Heart left ventricle (tissue), 16 donors: ENCODE measurements around the gene CTF1. TPM values are rescaled to one million over a fixed set of nuclear protein-coding genes. Genes with fewer than 3 reads are reported as not detected.
A peak's percentile ranks its signal among the peaks of the same experiment; 100 is the strongest.

Experiments used
- ATAC-seq, 4 donors: fragments of 200-7000 bp; cut with Tn5 transposase; one replicate each; pipeline ENCODE4 v1.9.1; 2020 to 2022; ENCODE audit warnings: moderate library complexity in 4 of 4, mild to moderate bottlenecking in 3 of 4, moderate number of reproducible peaks in 1 of 4
- DNase-seq, 5 donors: peaks; one replicate each; pipeline ENCODE4 v3.0.0-alpha.2; 2020
- H3K27ac ChIP-seq, 12 donors: fragments of 200-600 bp; sonication (generic) in 4 of 12; one replicate each; pipeline versions ENCODE4 v1.5.0 to v1.8.0; 2016 to 2022; ENCODE audit warnings: mild to moderate bottlenecking in 2 of 12
- H3K27me3 ChIP-seq, 9 donors: fragments of 200-600 bp; sonication (generic) in 2 of 9; one replicate each; pipeline versions ENCODE4 v1.5.1 to v1.8.0; 2016 to 2022; ENCODE audit warnings: mild to moderate bottlenecking in 3 of 9
- H3K36me3 ChIP-seq, 9 donors: fragments of 200-600 bp; sonication (generic) in 2 of 9; one replicate each; pipeline versions ENCODE4 v1.5.0 to v1.8.0; 2018 to 2022; ENCODE audit warnings: mild to moderate bottlenecking in 2 of 9
- H3K4me1 ChIP-seq, 12 donors: fragments of 200-600 bp; sonication (generic) in 4 of 12; one replicate each; pipeline versions ENCODE4 v1.5.0 to v1.8.0; 2016 to 2022; ENCODE audit warnings: mild to moderate bottlenecking in 3 of 12
- H3K4me3 ChIP-seq, 12 donors: fragments of 200-600 bp; sonication (generic) in 4 of 12; one replicate each; pipeline versions ENCODE4 v1.5.0 to v1.8.0; 2017 to 2022; ENCODE audit warnings: mild to moderate bottlenecking in 9 of 12, moderate library complexity in 4 of 12
- H3K9me3 ChIP-seq, 12 donors: fragments of 200-600 bp; sonication (generic) in 4 of 12; one replicate each; pipeline versions ENCODE4 v1.5.0 to v1.8.0; 2016 to 2022; ENCODE audit warnings: mild to moderate bottlenecking in 1 of 12
- CTCF ChIP-seq, 12 donors: fragments of 200-600 bp; sonication (generic) in 4 of 12; IDR thresholded peaks; one replicate each; pipeline versions ENCODE4 v1.5.0 to v1.8.0; 2018 to 2022; ENCODE audit warnings: antibody characterized with exemption in 12 of 12, mild to moderate bottlenecking in 5 of 12
- POLR2A ChIP-seq, 2 donors: fragments of 450-650 bp; IDR thresholded peaks; one replicate each; pipeline ENCODE4 v1.6.1; 2017; ENCODE audit warnings: antibody characterized with exemption in 2 of 2, mild to moderate bottlenecking in 2 of 2, moderate library complexity in 2 of 2
- WGBS, 4 donors: extraction: QIAGEN DNeasy Blood & Tissue Kit in 2 of 4; methylation state at CpG; one replicate each; pipeline versions ENCODE4 v1.1.5 to v1.1.7; 2013 to 2018; 5-methylcytosine and 5-hydroxymethylcytosine counted together
- intact Hi-C, 10 donors: fragments of 100-400 bp; cut with DNase I; formaldehyde crosslinking; loops; one replicate each; pipeline versions ENCODE4 v1.11.1 to v1.14.2; 2022
- polyA plus RNA-seq, 2 donors: library from polyadenylated mRNA; stranded (reverse); fragments of 200-250 nt; gene quantifications; one replicate each; pipeline ENCODE4 v1.2.3, GENCODE V29; 2013
- total RNA-seq, 9 donors: library from RNA; depleted of rRNA in 2 of 9; stranded (reverse); fragments of >200 nt in 2 of 9; fragmentation: NEBNext Ultra II Directional in 3 of 9; extraction: Animal tissue kit (Norgen Biotek cat#: 25700) in 3 of 9; gene quantifications; one replicate each; pipeline versions ENCODE4 v1.1.0 to v1.2.4, GENCODE V29; 2016 to 2023
- donor health status: ischemic (EF 13 %, LVEDD 7.1; RV severe dilation, severe dysfunction).
- donor health status: healthy with polysubstance abuse.
- donor health status: DM: no; HTN: yes; CAD: no.
- donor health status: DM: no; HTN: no; CAD: no.
- donor health status: ischemic (EF 25% LVEDD 6.9; RV normal size, moderate dysfunction).
- donor health status: ischemic (EF 25% LVEDD 5.7; RV mildly dilated, moderate dysfunction).
- donor health status: healthy.
- donor health status: DM: yes; HTN: yes; CAD: no.
- donor health status: ischemic (EF 35%, LVEDD 5.7; RV mildly dilated, moderate dysfunction).
- donor health status: nonischemic (EF 11% LVEDD 7.7; RV severe dilation, severe dysfunction).
- donor health status: DM: yes; HTN: yes; CAD: no.
- donor health status: PGD.
- donor health status: ischemic (EF 29% LVEDD 5.4; RV normal size, mild dysfunction).
- donor health status: nonischemic (EF 23%, LVEDD 6.1; RV moderate dilation, normal function).

The CTF1 gene
- total and polyA plus RNA-seq, 11 donors = 3.7 to 22.2 (median 12.2) TPM

DNA sequence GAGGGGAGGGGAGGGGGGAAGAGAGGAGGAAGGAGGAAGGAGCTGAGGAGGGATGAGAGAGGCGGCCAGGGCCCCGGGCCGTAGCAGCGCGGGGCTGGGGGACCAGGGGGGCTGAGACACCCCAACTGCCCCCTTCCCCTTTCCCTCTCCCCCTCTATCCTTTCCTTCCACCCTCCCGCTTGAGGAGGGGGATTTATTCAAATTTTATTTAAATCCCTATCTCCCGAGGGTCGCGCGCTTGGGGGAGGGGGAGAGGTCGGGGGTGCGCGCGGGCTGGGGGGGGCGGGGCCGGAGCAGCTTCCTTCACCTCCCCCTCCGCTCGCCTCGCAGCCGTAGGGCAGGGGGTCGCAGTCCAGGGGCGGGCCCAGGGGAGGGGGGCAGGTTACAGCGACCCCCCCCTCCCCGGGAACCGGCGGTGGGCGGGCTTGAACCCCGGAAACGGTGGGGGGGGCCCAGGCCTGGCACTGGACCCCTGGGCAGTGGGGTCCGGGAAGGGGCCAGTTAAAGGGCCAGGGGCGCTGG lies 27.2 kb downstream of the CTF1 start, which contains the start of gene FBXL19:
Gene FBXL19 (plus strand): TSS at position 19 of the 522 bp plus-strand sequence. CDS start 2,183 bp downstream, outside the sequence.
- no peak for TF ChIP-seq CTCF (IDR thresholded peaks at IDR 0.05)
- no peak for TF ChIP-seq POLR2A (IDR thresholded peaks at IDR 0.05)
- peak within 1 kb of the TSS; percentile 52 to 80 (median 66) for H3K4me3 ChIP-seq
- DNase-seq (peak in 4 of 5 donors; percentile 54 to 74 (median 59)), ATAC-seq (no peak)
- peak within 1 kb of the TSS; percentile 74 to 98 (median 94) for H3K27ac ChIP-seq
- H3K27me3 ChIP-seq = no peaks in the 10 kb centered on the region
- 0 to 2% (median 1%) methylated on average over 15 to 31 of the region's 31 CpGs for whole genome bisulfite sequencing, 4 donors
- peaks cover 0 to 28% (median 9%) of the 10 kb centered on the region in 12 donors for H3K4me1 ChIP-seq
- H3K9me3 ChIP-seq = no peaks in the 10 kb centered on the region
- intact Hi-C loops = loop anchor here in 4 of 10 donors (2.0 to 5.0 kb wide), 5 partner anchors 27 to 266 kb away; partner anchors contain the start of genes CTF1 (in 1 of the 4), FBRS (in 1 of the 4) and SRCAP (in 1 of the 4)
- H3K36me3 ChIP-seq = peaks cover 0 to 8% (median 0%) of the 10 kb centered on the region in 9 donors

GRCh38 chr16:30924076-30924912 lies 27.9 kb downstream of the CTF1 start:
- ATAC-seq (no peak), DNase-seq (peak in 2 of 5 donors; percentile 36 to 48)
- no peak for TF ChIP-seq POLR2A (IDR thresholded peaks at IDR 0.05)
- TF ChIP-seq CTCF (IDR thresholded peaks at IDR 0.05) = no peak
- intact Hi-C loops = loop anchor here in 2 of 10 donors (5.0 kb wide), 2 partner anchors 82 to 267 kb away; partner anchors contain the start of gene FBRS (in 1 of the 2)
- peak overlapping the region; percentile 60 to 95 (median 80) for H3K27ac ChIP-seq
- peaks cover 0 to 28% (median 9%) of the 10 kb centered on the region in 12 donors for H3K4me1 ChIP-seq
- H3K4me3 ChIP-seq = peak overlapping the region; percentile 52 to 80 (median 66)
- no peaks in the 10 kb centered on the region for H3K9me3 ChIP-seq
- 4 to 21% (median 5%) methylated on average over 17 to 53 of the region's 53 CpGs for WGBS, 4 donors
- H3K27me3 ChIP-seq = no peaks in the 10 kb centered on the region
- peaks cover 0 to 14% (median 0%) of the 10 kb centered on the region in 9 donors for H3K36me3 ChIP-seq

GRCh38 chr16:30924913-30925631 lies 28.7 kb downstream of the CTF1 start:
- no peaks in the 10 kb centered on the region for H3K27me3 ChIP-seq
- DNase-seq = no peak
- TF ChIP-seq CTCF (IDR thresholded peaks at IDR 0.05) = no peak
- no peak for TF ChIP-seq POLR2A (IDR thresholded peaks at IDR 0.05)
- no peak for ATAC-seq
- peak overlapping the region in 7 of 12 donors; percentile 52 to 80 (median 66) for H3K4me3 ChIP-seq
- peaks cover 0 to 28% (median 9%) of the 10 kb centered on the region in 12 donors for H3K4me1 ChIP-seq
- peak overlapping the region in 8 of 12 donors; percentile 71 to 95 (median 88) for H3K27ac ChIP-seq
- WGBS, 4 donors = 75 to 79% (median 77%) methylated on average over 11 of the region's 11 CpGs
- intact Hi-C loops = loop anchor here in 2 of 10 donors (5.0 kb wide), 2 partner anchors 83 to 268 kb away; partner anchors contain the start of gene FBRS (in 1 of the 2)
- H3K36me3 ChIP-seq = peaks cover 0 to 21% (median 2%) of the 10 kb centered on the region in 9 donors
- H3K9me3 ChIP-seq = no peaks in the 10 kb centered on the region
